Trophoblast cell (in vitro differentiated cells and primary cell): ENCODE data around the gene AKAP6.

Source experiments
- DNase-seq, 2 donors: peaks; one replicate each; pipeline ENCODE4 v3.0.0-alpha.2; 2016
- H2AFZ ChIP-seq: 2 replicates; pipeline ENCODE4 v1.6.1; 2013; ENCODE audit warnings: low read length, moderate library complexity, mild to moderate bottlenecking; ENCODE audit not compliant: insufficient read depth, poor library complexity
- H2AK5ac ChIP-seq: 2 replicates; pipeline ENCODE4 v1.6.1; 2013; ENCODE audit warnings: mild to moderate bottlenecking, low read length
- H2BK120ac ChIP-seq: 2 replicates; pipeline ENCODE4 v1.6.1; 2013; ENCODE audit warnings: low read length, mild to moderate bottlenecking, moderate library complexity; ENCODE audit not compliant: insufficient read depth, poor library complexity
- H2BK12ac ChIP-seq: 2 replicates; pipeline ENCODE4 v1.6.1; 2013; ENCODE audit warnings: mild to moderate bottlenecking, low read length, moderate library complexity
- H2BK5ac ChIP-seq: 2 replicates; pipeline ENCODE4 v1.6.1; 2013; ENCODE audit warnings: low read length, low read depth, moderate library complexity, mild to moderate bottlenecking; ENCODE audit not compliant: poor library complexity
- H3K14ac ChIP-seq: 2 replicates; pipeline ENCODE4 v1.6.1; 2013; ENCODE audit warnings: mild to moderate bottlenecking, low read length
- H3K18ac ChIP-seq: 2 replicates; pipeline ENCODE4 v1.6.1; 2013; ENCODE audit warnings: mild to moderate bottlenecking, low read length
- H3K23ac ChIP-seq: 2 replicates; pipeline ENCODE4 v1.6.1; 2013; ENCODE audit warnings: low read length
- H3K27ac ChIP-seq: 2 replicates; pipeline ENCODE4 v1.5.1; 2013; ENCODE audit warnings: low read depth, mild to moderate bottlenecking, inconsistent platforms, low read length, moderate library complexity
- H3K27me3 ChIP-seq: 2 replicates; pipeline ENCODE4 v1.6.1; 2013; ENCODE audit warnings: inconsistent platforms, mild to moderate bottlenecking, low read length, moderate library complexity; ENCODE audit not compliant: insufficient read depth
- H3K36me3 ChIP-seq, 2 experiments: 1 replicate in 1 of 2; 2 replicates in 1 of 2; pipeline ENCODE4 v1.6.1; 2013; ENCODE audit warnings: low read length in 2 of 2, mild to moderate bottlenecking in 2 of 2, moderate library complexity in 1 of 2; ENCODE audit not compliant: insufficient read depth in 2 of 2, control insufficient read depth in 1 of 2
- H3K4ac ChIP-seq: 2 replicates; pipeline ENCODE4 v1.6.1; 2013; ENCODE audit warnings: low read depth, mild to moderate bottlenecking, low read length, moderate library complexity
- H3K4me1 ChIP-seq, 2 experiments: 1 replicate in 1 of 2; 2 replicates in 1 of 2; pipeline ENCODE4 v1.6.1; 2013; ENCODE audit warnings: low read length in 2 of 2, mild to moderate bottlenecking in 2 of 2, moderate library complexity in 1 of 2; ENCODE audit not compliant: insufficient read depth in 2 of 2, control insufficient read depth in 1 of 2
- H3K4me2 ChIP-seq: 2 replicates; pipeline ENCODE4 v1.6.1; 2013; ENCODE audit warnings: inconsistent platforms, mild to moderate bottlenecking, low read length, moderate library complexity
- H3K4me3 ChIP-seq: 2 replicates; pipeline ENCODE4 v1.5.1; 2013; ENCODE audit warnings: mild to moderate bottlenecking, low read depth, low read length, inconsistent platforms
- H3K79me1 ChIP-seq: one replicate; pipeline ENCODE4 v1.6.1; 2013; ENCODE audit warnings: low read length
- H3K79me2 ChIP-seq: 2 replicates; pipeline ENCODE4 v1.6.1; 2013; ENCODE audit warnings: low read length, mild to moderate bottlenecking; ENCODE audit not compliant: control insufficient read depth, insufficient read depth, poor library complexity
- H3K9ac ChIP-seq: 2 replicates; pipeline ENCODE4 v1.6.1; 2013; ENCODE audit warnings: mild to moderate bottlenecking, low read length
- H3K9me3 ChIP-seq: 2 replicates; pipeline ENCODE4 v1.6.1; 2013; ENCODE audit warnings: low read depth, mild to moderate bottlenecking, control low read depth, inconsistent platforms, low read length; ENCODE audit not compliant: insufficient read depth
- H4K12ac ChIP-seq: 2 replicates; pipeline ENCODE4 v1.6.1; 2013; ENCODE audit warnings: low read depth, mild to moderate bottlenecking, low read length, moderate library complexity
- H4K8ac ChIP-seq: 2 replicates; pipeline ENCODE4 v1.6.1; 2013; ENCODE audit warnings: low read depth, mild to moderate bottlenecking, low read length, moderate library complexity
- H4K91ac ChIP-seq: one replicate; pipeline ENCODE4 v1.6.1; 2013; ENCODE audit warnings: low read depth, mild to moderate bottlenecking, low read length, moderate library complexity
- WGBS: extraction: QIAGEN DNeasy Blood & Tissue Kit; methylation state at CpG from one replicate; pipeline ENCODE4 v1.1.7; 2013; ENCODE audit warnings: missing lambda C conversion rate; ENCODE audit not compliant: insufficient read length, insufficient coverage; ENCODE audit errors: extremely low coverage; 5-methylcytosine and 5-hydroxymethylcytosine counted together

The AKAP6 gene

DNA sequence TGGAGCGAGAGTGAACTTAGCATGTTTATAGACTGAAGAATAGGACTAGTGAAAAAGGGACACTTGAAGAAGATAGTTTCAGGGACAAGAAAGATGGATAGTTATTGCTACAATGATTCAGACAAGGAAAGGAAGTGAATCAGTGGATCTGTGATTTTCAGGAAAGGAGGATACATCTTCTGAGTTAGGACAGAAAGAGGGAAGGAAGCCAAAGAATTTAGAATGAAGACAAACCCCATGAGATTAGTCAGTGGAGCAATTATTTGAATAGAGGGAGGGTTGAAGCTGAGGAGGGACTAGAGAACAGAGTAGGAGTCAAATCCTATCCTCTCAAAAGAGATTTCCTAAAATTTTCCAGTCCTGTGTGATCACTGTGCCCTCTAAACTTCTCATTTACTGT, 282.7 kb downstream of the AKAP6 start:
- Histone ChIP-seq H3K4me2 (no peak overlapping the region), H2AK5ac (no peak overlapping the region), H3K23ac (no peak overlapping the region), H3K18ac (no peak overlapping the region), H3K4me1 (no peaks in the 10 kb centered on the region), H3K79me2 (no peaks in the 10 kb centered on the region), H3K4ac (no peak overlapping the region), H2BK5ac (no peak overlapping the region), H3K79me1 (no peaks in the 10 kb centered on the region), H4K12ac (no peak overlapping the region), H2BK12ac (no peak overlapping the region), H3K27me3 (no peaks in the 10 kb centered on the region), H2BK120ac (no peak overlapping the region), H4K8ac (no peak overlapping the region), H3K4me3 (no peak overlapping the region), H3K9ac (no peak overlapping the region), H3K9me3 (no peaks in the 10 kb centered on the region), H4K91ac (no peak overlapping the region), H3K36me3 (no peaks in the 10 kb centered on the region), H3K14ac (no peak overlapping the region), H2AFZ (no peak overlapping the region), H3K27ac (no peak overlapping the region)
- WGBS = no CpG with 5 or more reads among the region's 1 CpG
- no peak for DNase-seq

DNA sequence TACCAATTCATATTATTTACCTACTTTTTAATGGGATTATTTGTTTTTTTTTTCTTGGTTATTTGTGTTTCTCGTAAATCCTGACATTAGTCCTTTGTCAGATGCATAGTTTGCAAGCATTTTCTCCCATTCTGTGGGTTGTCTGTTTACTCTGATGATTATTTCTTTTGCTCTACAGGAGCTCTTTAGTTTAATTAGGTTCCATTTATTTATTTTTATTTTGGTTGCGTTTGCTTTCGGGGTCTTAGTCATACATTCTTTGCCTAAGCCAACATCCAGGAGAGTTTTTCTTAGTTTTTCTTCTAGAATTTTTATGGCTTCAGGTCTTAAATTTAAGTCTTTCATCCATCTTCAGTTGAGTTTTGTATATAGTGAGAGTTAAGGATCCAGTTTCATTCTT, 289.9 kb downstream of the AKAP6 start:
- Histone ChIP-seq H3K18ac (no peak overlapping the region), H4K91ac (no peak overlapping the region), H3K4me3 (no peak overlapping the region), H3K4me1 (no peaks in the 10 kb centered on the region), H3K27ac (no peak overlapping the region), H3K9me3 (no peaks in the 10 kb centered on the region), H2AK5ac (no peak overlapping the region), H3K36me3 (no peaks in the 10 kb centered on the region), H3K4ac (no peak overlapping the region), H4K12ac (no peak overlapping the region), H2AFZ (no peak overlapping the region), H3K14ac (no peak overlapping the region), H3K9ac (no peak overlapping the region), H3K23ac (no peak overlapping the region), H3K4me2 (no peak overlapping the region), H2BK12ac (no peak overlapping the region), H4K8ac (no peak overlapping the region), H3K79me1 (no peaks in the 10 kb centered on the region), H3K79me2 (no peaks in the 10 kb centered on the region), H2BK5ac (no peak overlapping the region), H3K27me3 (no peaks in the 10 kb centered on the region), H2BK120ac (no peak overlapping the region)
- DNase-seq = no peak
- WGBS = no CpG with 5 or more reads among the region's 3 CpGs

DNA sequence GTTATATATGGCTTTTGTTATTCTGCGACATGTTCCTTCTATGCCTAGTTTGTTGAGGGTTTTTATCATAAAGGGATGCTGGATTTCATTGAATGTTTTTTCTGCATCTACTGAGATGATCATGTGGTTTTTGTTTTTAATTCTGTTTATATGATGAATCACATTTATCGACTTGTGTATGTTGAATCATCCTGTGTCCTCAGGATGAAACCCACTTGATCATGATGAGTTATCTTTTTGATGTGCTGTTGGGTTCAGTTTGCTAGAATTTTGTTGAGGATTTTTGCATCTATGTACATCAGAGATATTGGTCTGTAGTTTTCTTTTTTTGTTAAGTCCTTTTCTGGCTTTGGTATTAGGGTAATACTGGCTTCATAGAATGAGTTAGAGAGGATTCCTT, 291.2 kb downstream of the AKAP6 start:
- H2AK5ac ChIP-seq = no peak overlapping the region
- H3K9me3 ChIP-seq = no peaks in the 10 kb centered on the region
- no peak overlapping the region for H2AFZ ChIP-seq
- no peaks in the 10 kb centered on the region for H3K36me3 ChIP-seq
- no peak overlapping the region for H4K12ac ChIP-seq
- H3K79me2 ChIP-seq = no peaks in the 10 kb centered on the region
- no peak for DNase-seq
- no peaks in the 10 kb centered on the region for H3K4me1 ChIP-seq
- no CpG with 5 or more reads among the region's 2 CpGs for WGBS
- no peak overlapping the region for H3K18ac ChIP-seq
- H2BK5ac ChIP-seq = no peak overlapping the region
- no peak overlapping the region for H3K4ac ChIP-seq
- no peak overlapping the region for H3K23ac ChIP-seq
- no peaks in the 10 kb centered on the region for H3K27me3 ChIP-seq
- no peak overlapping the region for H4K8ac ChIP-seq
- no peak overlapping the region for H3K4me2 ChIP-seq
- no peak overlapping the region for H3K4me3 ChIP-seq
- no peaks in the 10 kb centered on the region for H3K79me1 ChIP-seq
- H2BK12ac ChIP-seq = no peak overlapping the region
- H2BK120ac ChIP-seq = no peak overlapping the region
- no peak overlapping the region for H4K91ac ChIP-seq
- no peak overlapping the region for H3K9ac ChIP-seq
- H3K27ac ChIP-seq = no peak overlapping the region
- no peak overlapping the region for H3K14ac ChIP-seq

DNA sequence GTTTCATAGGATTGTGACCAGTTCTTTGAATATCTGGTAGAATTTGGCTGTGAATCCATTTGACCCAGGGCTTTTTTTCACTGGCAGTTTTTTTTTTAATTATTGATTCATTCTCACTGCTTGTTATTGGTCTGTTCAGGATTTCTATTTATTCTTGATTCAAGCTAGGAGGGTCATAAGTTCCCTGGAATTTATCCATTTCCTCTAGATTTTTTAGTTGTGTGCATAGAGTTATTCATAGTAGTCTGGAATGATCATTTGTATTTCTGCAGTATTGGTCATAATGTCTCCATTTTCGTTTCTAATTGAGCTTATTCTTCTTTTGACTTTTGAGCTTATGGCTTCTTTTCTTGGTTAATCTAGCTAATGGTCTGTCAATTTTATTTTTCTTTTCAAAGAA, 291.6 kb downstream of the AKAP6 start:
- Histone ChIP-seq H3K4ac (no peak overlapping the region), H3K4me1 (no peaks in the 10 kb centered on the region), H4K8ac (no peak overlapping the region), H3K79me1 (no peaks in the 10 kb centered on the region), H3K79me2 (no peaks in the 10 kb centered on the region), H3K36me3 (no peaks in the 10 kb centered on the region), H2AK5ac (no peak overlapping the region), H4K91ac (no peak overlapping the region), H3K4me2 (no peak overlapping the region), H3K23ac (no peak overlapping the region), H2AFZ (no peak overlapping the region), H3K27me3 (no peaks in the 10 kb centered on the region), H3K4me3 (no peak overlapping the region), H4K12ac (no peak overlapping the region), H3K9me3 (no peaks in the 10 kb centered on the region), H2BK12ac (no peak overlapping the region), H2BK5ac (no peak overlapping the region), H3K14ac (no peak overlapping the region), H3K27ac (no peak overlapping the region), H2BK120ac (no peak overlapping the region), H3K9ac (no peak overlapping the region), H3K18ac (no peak overlapping the region)
- no peak for DNase-seq
- no CpG with 5 or more reads among the region's 1 CpG for WGBS
